CD8-positive, alpha-beta memory T cell (primary cell): ENCODE data around the gene KCNT2. TPM values are rescaled to one million over a fixed set of nuclear protein-coding genes. Genes with fewer than 3 reads are reported as not detected.

Experiments used
- CTCF ChIA-PET: fragments of 350-600 bp; sonication (Branson Sonifier 250); formaldehyde crosslinking; loops from one replicate; lab custom pipeline; 2021; ENCODE audit warnings: antibody characterized with exemption; lab: Charles Lee
- POLR2A ChIA-PET: fragments of 350-600 bp; sonication (Branson Sonifier 250); formaldehyde crosslinking; loops from one replicate; lab custom pipeline; 2021; ENCODE audit warnings: antibody characterized with exemption; lab: Charles Lee
- DNase-seq, 5 donors: peaks; one replicate each; pipeline versions ENCODE4 v3.0.0 to v3.0.0-alpha.2; 2020 to 2022; ENCODE audit warnings: mixed read lengths in 1 of 5
- H3K27ac ChIP-seq: one replicate; pipeline ENCODE4 v1.7.0; 2013; ENCODE audit warnings: low read depth, mild to moderate bottlenecking, low read length, moderate library complexity
- H3K27me3 ChIP-seq: 2 replicates; pipeline ENCODE4 v1.7.0; 2013; ENCODE audit warnings: low read length, mild to moderate bottlenecking; ENCODE audit not compliant: insufficient read depth, poor library complexity, severe bottlenecking
- H3K36me3 ChIP-seq: 2 replicates; pipeline ENCODE4 v1.7.0; 2013; ENCODE audit warnings: mild to moderate bottlenecking, low read length, moderate library complexity; ENCODE audit not compliant: insufficient read depth
- H3K4me1 ChIP-seq: 2 replicates; pipeline ENCODE4 v1.7.0; 2013; ENCODE audit warnings: mild to moderate bottlenecking, low read length, moderate library complexity; ENCODE audit not compliant: insufficient read depth
- H3K4me3 ChIP-seq: 2 replicates; pipeline ENCODE4 v1.7.0; 2013; ENCODE audit warnings: mild to moderate bottlenecking, low read length
- H3K9me3 ChIP-seq: 2 replicates; pipeline ENCODE4 v1.7.0; 2013; ENCODE audit warnings: mild to moderate bottlenecking, low read length
- H3K27ac Mint-ChIP-seq, 8 donors: one replicate each; pipeline ENCODE4 v1.8.0; 2020 to 2021; ENCODE audit warnings: mixed read lengths in 8 of 8, mild to moderate bottlenecking in 6 of 8, inconsistent platforms in 3 of 8, moderate library complexity in 3 of 8
- H3K27me3 Mint-ChIP-seq, 2 donors: one replicate each; pipeline ENCODE4 v1.8.0; 2020 to 2021; ENCODE audit warnings: mixed read lengths in 2 of 2, mild to moderate bottlenecking in 1 of 2, moderate library complexity in 1 of 2
- H3K36me3 Mint-ChIP-seq, 3 donors: one replicate each; pipeline ENCODE4 v1.8.0; 2020 to 2021; ENCODE audit warnings: mixed read lengths in 3 of 3, inconsistent platforms in 1 of 3, mild to moderate bottlenecking in 1 of 3
- H3K4me1 Mint-ChIP-seq, 3 donors: one replicate each; pipeline ENCODE4 v1.8.0; 2020 to 2021; ENCODE audit warnings: mixed read lengths in 3 of 3, inconsistent platforms in 1 of 3, mild to moderate bottlenecking in 1 of 3
- H3K4me3 Mint-ChIP-seq, 7 donors: one replicate each; pipeline ENCODE4 v1.8.0; 2020 to 2021; ENCODE audit warnings: mixed read lengths in 7 of 7, mild to moderate bottlenecking in 6 of 7, moderate library complexity in 4 of 7, inconsistent platforms in 2 of 7
- H3K9me3 Mint-ChIP-seq, 5 donors: one replicate each; pipeline ENCODE4 v1.8.0; 2020 to 2022; ENCODE audit warnings: mixed read lengths in 5 of 5, mild to moderate bottlenecking in 3 of 5, moderate library complexity in 2 of 5, inconsistent platforms in 1 of 5
- polyA plus RNA-seq: library from polyadenylated mRNA; unstranded; fragments of 300-500 nt; fragmentation: Illumina TruSeq; gene quantifications from one replicate; pipeline ENCODE4 v1.2.3, GENCODE V29; 2021
- total RNA-seq, 2 experiments: library from RNA; stranded (reverse); gene quantifications; one replicate each; pipeline ENCODE4 v1.2.3, GENCODE V29; 2021

Gene KCNT2
- total RNA-seq (not detected), polyA plus RNA-seq (not detected)

DNA sequence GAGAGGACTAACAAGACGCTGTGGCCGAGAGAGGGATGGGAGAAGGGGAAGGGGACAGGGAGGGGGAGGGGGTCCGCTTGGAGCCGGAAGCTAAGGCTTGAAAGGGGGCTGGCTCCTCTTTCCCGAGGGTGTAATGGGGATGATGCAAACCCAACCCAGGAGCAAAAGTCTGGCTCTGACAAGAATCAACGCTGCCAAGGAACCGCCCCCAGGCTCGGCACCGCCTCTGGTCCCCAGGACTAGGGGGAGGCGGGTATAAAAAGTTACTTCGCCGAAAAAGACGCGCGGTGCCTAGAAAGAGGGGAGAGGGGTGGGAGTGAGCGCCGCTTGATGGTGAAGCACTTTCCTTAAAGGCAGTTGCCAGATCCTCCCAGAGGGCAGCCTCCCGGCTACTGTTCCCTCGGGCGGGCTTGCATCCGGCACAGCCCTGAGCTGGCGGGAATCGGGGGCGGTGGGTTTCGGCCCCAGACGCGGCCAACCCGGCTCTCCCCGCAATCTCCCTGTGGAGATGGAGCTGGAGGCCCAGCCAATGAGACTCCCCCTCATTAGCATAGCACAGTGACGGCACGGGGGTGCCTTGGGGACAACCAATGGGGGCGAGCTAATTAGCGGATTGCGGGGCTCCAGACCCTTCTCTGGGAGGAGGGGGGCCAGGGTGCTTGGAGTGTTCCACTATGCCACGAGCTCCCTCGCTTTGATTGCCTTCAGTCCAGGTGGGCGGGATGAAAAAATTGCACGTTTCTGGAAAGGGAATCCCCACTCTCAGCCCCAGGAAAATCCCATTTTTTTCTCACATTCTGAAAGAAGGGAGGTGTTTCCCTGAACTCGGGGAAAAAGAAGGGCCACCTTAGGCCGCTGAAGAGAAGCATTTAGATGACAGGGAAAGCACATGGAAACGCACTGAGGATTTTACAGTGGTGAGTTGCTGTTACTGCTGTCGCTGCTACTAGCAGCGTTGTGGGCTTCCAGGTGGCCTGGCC lies at the start of gene KCNT2:
TSS of gene KCNT2 (minus strand) at position 51 of the 980 bp plus-strand sequence. CDS start 131 bp downstream, outside the sequence.
- DNase-seq: peak in 2 of 5 donors; percentile 10 to 42
- ChIA-PET CTCF (no interaction called here), POLR2A (no interaction called here)
- Mint-ChIP-seq H3K27ac (no peak within 1 kb of the TSS), H3K27me3 (peaks cover 8 to 31% of the 10 kb centered on the region in 2 donors), H3K9me3 (peaks cover 0 to 4% (median 0%) of the 10 kb centered on the region in 5 donors), H3K4me1 (peaks cover 0 to 8% (median 6%) of the 10 kb centered on the region in 3 donors), H3K4me3 (peak within 1 kb of the TSS; percentile 41 to 89 (median 61)), H3K36me3 (no peaks in the 10 kb centered on the region)
- Histone ChIP-seq H3K27me3 (peaks cover 4% of the 10 kb centered on the region), H3K4me3 (no peak within 1 kb of the TSS), H3K27ac (no peak within 1 kb of the TSS), H3K4me1 (peaks cover 6% of the 10 kb centered on the region), H3K36me3 (no peaks in the 10 kb centered on the region), H3K9me3 (no peaks in the 10 kb centered on the region)

DNA sequence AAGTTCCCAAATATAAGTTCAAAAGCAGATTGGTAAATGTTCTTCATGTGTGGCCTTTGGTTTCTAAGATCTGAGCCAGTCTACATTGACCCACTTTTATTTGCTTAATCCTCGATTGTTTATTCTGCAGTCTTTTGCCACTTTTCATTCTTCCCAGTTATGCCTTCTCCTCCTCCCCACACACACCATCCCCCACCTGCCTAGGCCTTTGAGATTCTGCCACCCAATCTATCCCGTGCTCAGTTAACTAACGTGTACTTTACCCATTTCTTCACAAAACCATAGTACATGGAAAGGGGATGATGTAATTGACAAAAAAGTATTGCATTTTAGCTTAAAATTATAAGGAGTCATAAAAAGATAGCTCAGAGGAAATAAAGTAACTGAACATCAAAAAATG lies 47.3 kb upstream of the KCNT2 start:
- Mint-ChIP-seq H3K4me3 (no peak overlapping the region), H3K27me3 (no peaks in the 10 kb centered on the region), H3K9me3 (no peaks in the 10 kb centered on the region), H3K36me3 (no peaks in the 10 kb centered on the region), H3K4me1 (peaks cover 25 to 48% (median 31%) of the 10 kb centered on the region in 3 donors), H3K27ac (peak overlapping the region in 4 of 8 donors; percentile 1 to 87 (median 21))
- no peak for DNase-seq
- no peak overlapping the region for H3K27ac ChIP-seq
- H3K9me3 ChIP-seq: no peaks in the 10 kb centered on the region
- CTCF ChIA-PET: interaction anchor here (1.7 kb wide), 1 partner anchor 9 kb away, joined by 3 read pairs; no protein-coding TSS in a partner anchor
- POLR2A ChIA-PET: no interaction called here
- H3K4me3 ChIP-seq: no peak overlapping the region
- no peaks in the 10 kb centered on the region for H3K27me3 ChIP-seq
- H3K4me1 ChIP-seq: no peaks in the 10 kb centered on the region
- no peaks in the 10 kb centered on the region for H3K36me3 ChIP-seq

DNA sequence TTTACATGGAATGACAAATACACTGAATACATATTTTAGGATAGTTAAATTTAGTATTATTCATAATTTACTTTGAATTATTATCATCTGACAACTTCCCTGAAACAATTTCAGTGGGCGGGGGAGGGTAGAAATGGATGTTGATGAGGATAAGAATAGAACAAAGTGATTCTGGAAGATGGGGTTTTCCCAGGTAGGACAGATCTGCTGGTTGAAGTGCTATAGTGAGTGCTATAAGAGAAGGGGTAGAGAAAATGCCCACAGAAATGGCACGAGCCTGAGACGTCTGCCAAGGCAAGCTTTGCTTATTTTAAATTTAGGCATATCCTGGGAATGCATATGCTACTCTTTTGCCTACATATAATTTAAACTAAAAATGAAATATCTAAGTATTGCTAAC lies 46.8 kb upstream of the KCNT2 start:
- H3K27ac Mint-ChIP-seq: peak overlapping the region in 1 of 8 donors; percentile 86
- Histone ChIP-seq H3K36me3 (no peaks in the 10 kb centered on the region), H3K27ac (no peak overlapping the region), H3K4me1 (no peaks in the 10 kb centered on the region), H3K27me3 (no peaks in the 10 kb centered on the region), H3K9me3 (no peaks in the 10 kb centered on the region), H3K4me3 (no peak overlapping the region)
- H3K27me3 Mint-ChIP-seq: no peaks in the 10 kb centered on the region
- H3K4me1 Mint-ChIP-seq: peaks cover 21 to 52% (median 30%) of the 10 kb centered on the region in 3 donors
- no peak overlapping the region for H3K4me3 Mint-ChIP-seq
- H3K9me3 Mint-ChIP-seq: no peaks in the 10 kb centered on the region
- ChIA-PET POLR2A (no interaction called here), CTCF (no interaction called here)
- no peaks in the 10 kb centered on the region for H3K36me3 Mint-ChIP-seq
- DNase-seq: no peak

DNA sequence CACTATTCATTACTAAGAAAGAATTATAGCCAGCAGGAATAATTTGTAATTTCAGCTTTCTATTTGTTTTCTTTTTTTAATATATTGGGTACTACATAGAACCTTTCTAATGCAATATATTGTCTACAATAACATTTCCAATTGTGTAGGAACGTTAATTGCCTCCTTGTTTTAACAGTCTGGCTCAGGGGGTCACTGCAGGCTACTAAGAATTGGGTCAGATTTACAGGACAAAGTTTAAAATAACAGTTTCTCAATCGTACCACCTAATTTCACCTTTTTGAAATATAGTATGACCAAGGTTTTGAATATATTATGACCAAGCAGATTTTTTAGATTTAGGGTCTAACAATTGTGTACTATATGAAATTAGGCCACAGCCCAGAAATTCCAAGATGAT lies 46.0 kb upstream of the KCNT2 start:
- Mint-ChIP-seq H3K36me3 (no peaks in the 10 kb centered on the region), H3K4me1 (peaks cover 21 to 50% (median 27%) of the 10 kb centered on the region in 3 donors), H3K27ac (peak overlapping the region in 3 of 8 donors; percentile 30 to 66 (median 61)), H3K27me3 (no peaks in the 10 kb centered on the region), H3K4me3 (peak overlapping the region in 2 of 7 donors; percentile 30 to 60), H3K9me3 (no peaks in the 10 kb centered on the region)
- Histone ChIP-seq H3K4me1 (no peaks in the 10 kb centered on the region), H3K9me3 (no peaks in the 10 kb centered on the region), H3K27ac (peak overlapping the region; percentile 39), H3K4me3 (no peak overlapping the region), H3K27me3 (no peaks in the 10 kb centered on the region), H3K36me3 (no peaks in the 10 kb centered on the region)
- ChIA-PET POLR2A (no interaction called here), CTCF (no interaction called here)
- no peak for DNase-seq

DNA sequence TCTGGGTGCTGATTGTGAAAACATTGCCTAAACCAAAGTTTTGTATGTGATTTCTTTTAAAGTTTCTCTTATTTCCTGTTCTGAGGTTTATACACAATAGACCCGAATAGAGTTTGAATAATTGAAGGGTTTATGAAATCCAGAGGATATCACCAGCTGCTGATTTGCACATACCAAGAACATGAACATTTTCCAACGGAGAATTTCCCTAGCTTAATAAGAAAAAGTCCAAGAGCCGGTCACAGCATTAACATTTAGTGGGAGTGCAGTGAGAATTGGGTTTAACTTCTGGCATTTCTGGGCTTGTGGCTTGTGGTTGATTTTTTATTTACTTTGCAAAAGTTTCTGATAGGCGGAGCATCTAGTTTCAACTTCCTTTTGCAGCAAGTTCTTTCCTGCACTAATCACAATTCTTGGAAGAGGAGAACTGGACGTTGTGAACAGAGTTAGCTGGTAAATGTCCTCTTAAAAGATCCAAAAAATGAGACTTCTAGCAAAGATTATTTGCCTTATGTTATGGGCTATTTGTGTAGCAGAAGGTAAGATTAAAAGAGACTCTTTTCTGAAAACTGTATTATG lies 43.5 kb upstream of the KCNT2 start, which contains the start of gene CFH:
TSS of gene CFH (plus strand) at position 407 of the 579 bp plus-strand sequence. CDS start at position 482, 75 bp downstream.
- H3K36me3 ChIP-seq: no peaks in the 10 kb centered on the region
- Mint-ChIP-seq H3K27me3 (peaks cover 1 to 3% of the 10 kb centered on the region in 2 donors), H3K36me3 (no peaks in the 10 kb centered on the region), H3K4me1 (peaks cover 21 to 46% (median 24%) of the 10 kb centered on the region in 3 donors), H3K9me3 (no peaks in the 10 kb centered on the region), H3K27ac (peak within 1 kb of the TSS in 6 of 8 donors; percentile 23 to 83 (median 47)), H3K4me3 (peak within 1 kb of the TSS; percentile 65 to 83 (median 81))
- CTCF ChIA-PET: interaction anchor here (0.8 kb wide), 1 partner anchor 9 kb away, joined by 3 read pairs; no protein-coding TSS in a partner anchor
- H3K9me3 ChIP-seq: no peaks in the 10 kb centered on the region
- peak within 1 kb of the TSS; percentile 51 for H3K27ac ChIP-seq
- H3K4me3 ChIP-seq: peak within 1 kb of the TSS; percentile 26
- no peaks in the 10 kb centered on the region for H3K4me1 ChIP-seq
- POLR2A ChIA-PET: no interaction called here
- DNase-seq: no peak
- no peaks in the 10 kb centered on the region for H3K27me3 ChIP-seq

DNA sequence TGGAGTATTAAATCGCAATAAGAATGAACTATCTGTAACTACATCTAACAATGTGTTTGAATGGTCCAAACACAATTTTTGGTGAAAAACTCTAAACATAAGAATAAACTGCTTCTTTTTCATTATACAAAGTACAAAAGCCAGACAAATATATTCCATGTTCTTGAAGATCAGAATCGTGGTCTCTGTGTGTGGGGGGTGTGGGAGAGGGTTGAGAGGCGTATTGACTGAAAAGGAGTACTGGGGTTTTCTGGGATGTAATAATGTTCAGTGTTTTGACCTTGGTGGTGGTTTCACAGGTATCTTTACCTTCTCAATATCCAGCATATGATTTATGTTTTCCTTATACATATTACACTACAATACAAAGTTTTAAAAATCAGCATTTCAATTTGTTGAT lies 42.8 kb upstream of the KCNT2 start:
- Mint-ChIP-seq H3K36me3 (no peaks in the 10 kb centered on the region), H3K27me3 (peaks cover 1 to 3% of the 10 kb centered on the region in 2 donors), H3K9me3 (no peaks in the 10 kb centered on the region), H3K4me3 (peak overlapping the region; percentile 30 to 83 (median 70)), H3K27ac (peak overlapping the region in 4 of 8 donors; percentile 23 to 83 (median 60)), H3K4me1 (peaks cover 21 to 41% (median 24%) of the 10 kb centered on the region in 3 donors)
- CTCF ChIA-PET: interaction anchor here (0.8 kb wide), 1 partner anchor 10 kb away, joined by 3 read pairs; no protein-coding TSS in a partner anchor
- H3K36me3 ChIP-seq: no peaks in the 10 kb centered on the region
- no peaks in the 10 kb centered on the region for H3K27me3 ChIP-seq
- POLR2A ChIA-PET: no interaction called here
- H3K4me1 ChIP-seq: no peaks in the 10 kb centered on the region
- no peak for DNase-seq
- peak overlapping the region; percentile 44 for H3K27ac ChIP-seq
- H3K9me3 ChIP-seq: no peaks in the 10 kb centered on the region
- no peak overlapping the region for H3K4me3 ChIP-seq

DNA sequence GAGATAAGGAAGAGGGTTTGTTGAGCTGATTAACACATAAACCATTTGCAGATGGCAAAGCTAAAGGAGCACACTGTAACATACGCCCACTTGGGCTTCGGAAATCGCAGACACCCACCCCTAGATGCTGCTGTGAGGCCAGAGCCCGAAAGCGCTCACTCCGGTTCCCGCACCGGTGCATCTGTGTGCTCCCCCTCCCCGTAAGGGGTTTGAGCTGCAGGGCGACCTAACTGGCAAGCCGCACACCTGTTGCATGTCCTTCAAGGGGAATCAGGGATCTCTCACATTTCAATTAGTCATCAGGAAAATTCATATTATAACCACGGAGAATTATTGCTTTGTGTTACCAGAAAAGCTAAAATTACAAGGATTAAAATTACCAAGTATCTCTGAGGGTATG lies 42.2 kb upstream of the KCNT2 start:
- CTCF ChIA-PET: no interaction called here
- no peak for DNase-seq
- no peaks in the 10 kb centered on the region for H3K4me1 ChIP-seq

More for the DNA sequence above, 42.2 kb upstream of the KCNT2 start:
- Histone ChIP-seq H3K4me3 (no peak overlapping the region), H3K27me3 (no peaks in the 10 kb centered on the region), H3K9me3 (no peaks in the 10 kb centered on the region), H3K36me3 (no peaks in the 10 kb centered on the region), H3K27ac (no peak overlapping the region)
- POLR2A ChIA-PET: no interaction called here
- Mint-ChIP-seq H3K4me3 (peak overlapping the region in 2 of 7 donors; percentile 46 to 62), H3K36me3 (no peaks in the 10 kb centered on the region), H3K27ac (no peak overlapping the region), H3K9me3 (no peaks in the 10 kb centered on the region), H3K27me3 (peaks cover 1 to 3% of the 10 kb centered on the region in 2 donors), H3K4me1 (peaks cover 18 to 41% (median 22%) of the 10 kb centered on the region in 3 donors)
